RPMI8226 (cell line): ENCODE data around the gene UVRAG.

ENCODE experiments used
- DNase-seq: peaks from one replicate; pipeline ENCODE4 v3.0.0-alpha.2; 2015

The UVRAG gene

GRCh38 chr11:75784506-75784905, 30.5 kb upstream of the UVRAG start:
- DNase-seq = no peak

GRCh38 chr11:75785187-75785586, 29.8 kb upstream of the UVRAG start:
- no peak for DNase-seq

GRCh38 chr11:75786101-75786736, 28.8 kb upstream of the UVRAG start:
- DNase-seq = no peak

- DNase-seq = no peak
These were observed 25.5 kb upstream of the UVRAG start for GRCh38 chr11:75789521-75789920.

- no peak for DNase-seq
These were observed 24.0 kb upstream of the UVRAG start for GRCh38 chr11:75790986-75791385.

- DNase-seq = no peak
These were observed 22.8 kb upstream of the UVRAG start for GRCh38 chr11:75792127-75792731.

GRCh38 chr11:75792997-75793800, 21.8 kb upstream of the UVRAG start:
- no peak for DNase-seq

- DNase-seq = no peak
These were observed 21.0 kb upstream of the UVRAG start for GRCh38 chr11:75793966-75794365.

- DNase-seq = no peak
These were observed 19.5 kb upstream of the UVRAG start for GRCh38 chr11:75795276-75796090.

GRCh38 chr11:75796091-75796435, 18.9 kb upstream of the UVRAG start:
- no peak for DNase-seq

GRCh38 chr11:75797116-75797515, 17.9 kb upstream of the UVRAG start:
- no peak for DNase-seq

- DNase-seq = no peak
These were observed 17.2 kb upstream of the UVRAG start for GRCh38 chr11:75797792-75798191.

- no peak for DNase-seq
These were observed 14.8 kb upstream of the UVRAG start for GRCh38 chr11:75800136-75800675.

GRCh38 chr11:75800728-75801361, 14.2 kb upstream of the UVRAG start:
- no peak for DNase-seq

GRCh38 chr11:75801362-75802020, 13.5 kb upstream of the UVRAG start:
- DNase-seq = no peak

- DNase-seq = no peak
These were observed 12.7 kb upstream of the UVRAG start for GRCh38 chr11:75802021-75802912.

GRCh38 chr11:75802913-75803820, 11.8 kb upstream of the UVRAG start:
- peak; percentile 85 for DNase-seq

- no peak for DNase-seq
These were observed 5.9 kb upstream of the UVRAG start for GRCh38 chr11:75809111-75809510.

- no peak for DNase-seq
These were observed 5.0 kb upstream of the UVRAG start for GRCh38 chr11:75809991-75810390.
